Mucosa of stomach (tissue), 1 donor: Measurements from ENCODE around the gene ATP2A2.
"Not testable (repeated sequence)": the region's sequence is repeated elsewhere in the genome, so short reads cannot be mapped to it uniquely, and the experiment has no call there.

Experiments
- H3K27me3 ChIP-seq: one replicate; pipeline ENCODE4 v1.7.0; 2013; ENCODE audit warnings: mild to moderate bottlenecking, low read length; ENCODE audit not compliant: control insufficient read depth, insufficient read depth
- H3K36me3 ChIP-seq: one replicate; pipeline ENCODE4 v1.7.0; 2013; ENCODE audit warnings: low read length; ENCODE audit not compliant: control insufficient read depth, insufficient read depth
- H3K4me1 ChIP-seq: one replicate; pipeline ENCODE4 v1.7.0; 2013; ENCODE audit warnings: mild to moderate bottlenecking, low read length; ENCODE audit not compliant: control insufficient read depth, insufficient read depth
- H3K4me3 ChIP-seq: one replicate; pipeline ENCODE4 v1.7.0; 2013; ENCODE audit warnings: low read length
- H3K9ac ChIP-seq: one replicate; pipeline ENCODE4 v1.7.0; 2013; ENCODE audit warnings: mild to moderate bottlenecking, low read length, moderate library complexity
- H3K9me3 ChIP-seq: one replicate; pipeline ENCODE4 v1.7.0; 2013; ENCODE audit warnings: mild to moderate bottlenecking, low read length, moderate library complexity; ENCODE audit not compliant: control insufficient read depth
- donor health status: Pancreatic carcinoma.

Gene ATP2A2

DNA sequence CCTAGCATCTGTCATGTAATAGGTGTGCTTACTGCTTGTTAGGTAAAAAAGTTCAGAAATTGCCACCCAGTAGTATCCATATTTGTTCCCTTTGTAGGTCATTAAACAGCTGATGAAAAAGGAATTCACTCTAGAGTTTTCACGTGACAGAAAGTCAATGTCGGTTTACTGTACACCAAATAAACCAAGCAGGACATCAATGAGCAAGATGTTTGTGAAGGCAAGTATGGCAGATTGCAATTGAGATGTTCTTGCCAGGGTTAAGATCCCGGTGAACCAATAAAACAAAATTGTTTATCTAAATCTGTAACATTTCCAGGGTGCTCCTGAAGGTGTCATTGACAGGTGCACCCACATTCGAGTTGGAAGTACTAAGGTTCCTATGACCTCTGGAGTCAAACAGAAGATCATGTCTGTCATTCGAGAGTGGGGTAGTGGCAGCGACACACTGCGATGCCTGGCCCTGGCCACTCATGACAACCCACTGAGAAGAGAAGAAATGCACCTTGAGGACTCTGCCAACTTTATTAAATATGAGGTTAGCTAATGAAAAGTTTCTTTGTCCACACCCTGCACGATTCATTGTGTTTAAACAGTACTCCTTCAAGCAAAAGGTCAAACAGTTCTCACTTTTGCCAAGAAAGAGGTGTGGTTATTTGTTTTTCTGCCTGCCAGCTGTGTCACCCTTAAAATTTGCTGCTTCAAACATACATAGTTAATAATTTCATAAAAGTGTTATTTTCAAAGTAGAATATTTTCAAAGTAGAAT is 58.3 kb downstream of the ATP2A2 start:
- H3K36me3 ChIP-seq: peaks cover 24% of the 10 kb centered on the region
- no peaks in the 10 kb centered on the region for H3K27me3 ChIP-seq
- H3K9me3 ChIP-seq: no peaks in the 10 kb centered on the region
- H3K9ac ChIP-seq: peak overlapping the region; percentile 8
- peaks cover 43% of the 10 kb centered on the region for H3K4me1 ChIP-seq
- no peak overlapping the region for H3K4me3 ChIP-seq

DNA sequence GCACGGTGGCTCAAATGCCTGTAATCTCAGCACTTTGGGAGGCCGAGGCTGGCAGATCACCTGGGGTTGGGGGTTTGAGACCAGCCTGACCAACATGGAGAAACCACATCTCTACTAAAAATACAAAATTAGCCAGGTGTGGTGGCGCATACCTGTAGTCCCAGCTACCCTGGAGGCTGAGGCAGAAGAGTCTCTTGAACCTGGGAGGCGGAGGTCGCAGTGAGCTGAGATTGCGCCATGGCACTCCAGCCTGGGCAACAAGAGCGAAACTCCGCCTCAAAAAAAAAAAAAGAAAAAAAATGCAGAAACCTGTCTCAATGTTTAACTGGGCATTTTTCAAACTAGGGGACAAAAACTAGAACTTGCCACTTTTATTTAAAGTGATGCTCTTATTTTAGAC is 59.2 kb downstream of the ATP2A2 start:
- not testable (repeated sequence) for H3K27me3 ChIP-seq, H3K4me3 ChIP-seq, H3K9ac ChIP-seq, H3K9me3 ChIP-seq
- peaks cover 51% of the 10 kb centered on the region for H3K4me1 ChIP-seq
- peaks cover 20% of the 10 kb centered on the region for H3K36me3 ChIP-seq

DNA sequence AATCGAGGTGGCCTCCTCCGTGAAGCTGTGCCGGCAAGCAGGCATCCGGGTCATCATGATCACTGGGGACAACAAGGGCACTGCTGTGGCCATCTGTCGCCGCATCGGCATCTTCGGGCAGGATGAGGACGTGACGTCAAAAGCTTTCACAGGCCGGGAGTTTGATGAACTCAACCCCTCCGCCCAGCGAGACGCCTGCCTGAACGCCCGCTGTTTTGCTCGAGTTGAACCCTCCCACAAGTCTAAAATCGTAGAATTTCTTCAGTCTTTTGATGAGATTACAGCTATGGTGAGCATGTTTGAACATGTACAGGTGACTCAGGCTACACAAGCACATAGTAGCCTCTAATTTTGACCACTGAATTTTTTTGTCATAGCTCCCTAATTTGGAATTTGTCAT is 59.7 kb downstream of the ATP2A2 start:
- Histone ChIP-seq H3K4me1 (peaks cover 49% of the 10 kb centered on the region), H3K36me3 (peaks cover 20% of the 10 kb centered on the region), H3K4me3 (no peak overlapping the region), H3K9ac (no peak overlapping the region), H3K27me3 (no peaks in the 10 kb centered on the region), H3K9me3 (no peaks in the 10 kb centered on the region)

DNA sequence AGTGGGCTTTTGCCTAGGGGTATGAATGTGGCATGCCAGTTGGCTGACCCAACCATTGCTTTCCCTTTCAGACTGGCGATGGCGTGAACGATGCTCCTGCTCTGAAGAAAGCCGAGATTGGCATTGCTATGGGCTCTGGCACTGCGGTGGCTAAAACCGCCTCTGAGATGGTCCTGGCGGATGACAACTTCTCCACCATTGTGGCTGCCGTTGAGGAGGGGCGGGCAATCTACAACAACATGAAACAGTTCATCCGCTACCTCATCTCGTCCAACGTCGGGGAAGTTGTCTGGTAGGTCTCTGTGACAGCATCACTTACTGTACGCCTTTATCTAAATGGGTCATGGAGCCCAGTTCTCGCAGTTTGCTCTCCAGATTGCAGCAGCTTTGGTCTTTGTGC is 61.1 kb downstream of the ATP2A2 start:
- Histone ChIP-seq H3K9ac (no peak overlapping the region), H3K36me3 (peaks cover 15% of the 10 kb centered on the region), H3K4me1 (peaks cover 39% of the 10 kb centered on the region), H3K4me3 (no peak overlapping the region), H3K9me3 (no peaks in the 10 kb centered on the region), H3K27me3 (no peaks in the 10 kb centered on the region)

DNA sequence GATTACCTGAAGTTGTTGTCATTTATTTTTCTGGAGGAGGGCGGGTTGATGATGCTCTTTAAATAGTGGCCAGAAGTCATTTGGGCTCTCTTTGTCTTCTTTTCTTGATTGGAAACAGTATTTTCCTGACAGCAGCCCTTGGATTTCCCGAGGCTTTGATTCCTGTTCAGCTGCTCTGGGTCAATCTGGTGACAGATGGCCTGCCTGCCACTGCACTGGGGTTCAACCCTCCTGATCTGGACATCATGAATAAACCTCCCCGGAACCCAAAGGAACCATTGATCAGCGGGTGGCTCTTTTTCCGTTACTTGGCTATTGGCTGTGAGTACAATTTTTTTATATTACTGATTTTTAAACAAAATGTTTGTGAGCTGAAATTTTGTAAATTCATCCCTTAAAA is 62.1 kb downstream of the ATP2A2 start:
- Histone ChIP-seq H3K9me3 (no peaks in the 10 kb centered on the region), H3K27me3 (no peaks in the 10 kb centered on the region), H3K9ac (no peak overlapping the region), H3K4me1 (peaks cover 31% of the 10 kb centered on the region), H3K4me3 (no peak overlapping the region), H3K36me3 (peaks cover 25% of the 10 kb centered on the region)

DNA sequence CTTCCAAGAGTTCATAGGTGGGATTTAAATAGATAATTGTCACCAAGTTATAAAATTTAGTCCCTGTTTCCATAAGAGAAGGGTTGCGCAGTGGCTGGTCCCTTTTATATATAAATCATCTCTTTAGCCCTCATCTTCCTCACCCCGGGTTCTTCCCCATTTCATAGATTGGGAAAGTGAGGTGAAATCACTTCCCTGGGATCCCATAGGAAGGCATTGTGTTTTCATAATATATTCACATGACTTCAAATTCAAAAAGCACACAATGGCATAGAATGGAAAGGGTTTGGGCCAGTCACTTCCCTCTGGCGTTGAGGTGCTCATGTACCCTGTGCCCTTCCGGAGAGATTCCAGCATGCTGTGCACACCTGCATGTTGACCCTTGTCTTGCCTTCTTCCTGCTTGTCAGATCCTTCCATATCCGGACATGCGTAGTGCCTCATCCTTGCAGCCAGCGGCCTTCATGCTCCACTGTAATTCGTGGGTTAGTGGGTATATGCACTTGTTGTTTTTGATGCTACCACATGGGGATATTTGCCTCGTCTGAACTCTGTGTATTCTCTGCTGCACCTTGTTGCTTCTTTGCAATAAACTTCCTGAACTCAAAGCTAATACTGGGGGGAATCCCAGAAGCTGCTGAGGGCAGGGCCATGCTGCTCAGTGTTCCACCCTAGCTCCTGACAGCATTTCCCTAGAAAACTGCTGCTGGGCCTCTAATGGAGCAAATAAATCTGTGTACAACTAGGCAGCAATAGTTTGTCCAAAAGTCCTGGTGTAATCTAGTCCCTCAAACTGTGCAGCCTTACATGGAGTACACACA is 62.9 kb downstream of the ATP2A2 start:
- Histone ChIP-seq H3K36me3 (peaks cover 32% of the 10 kb centered on the region), H3K27me3 (no peaks in the 10 kb centered on the region)

DNA sequence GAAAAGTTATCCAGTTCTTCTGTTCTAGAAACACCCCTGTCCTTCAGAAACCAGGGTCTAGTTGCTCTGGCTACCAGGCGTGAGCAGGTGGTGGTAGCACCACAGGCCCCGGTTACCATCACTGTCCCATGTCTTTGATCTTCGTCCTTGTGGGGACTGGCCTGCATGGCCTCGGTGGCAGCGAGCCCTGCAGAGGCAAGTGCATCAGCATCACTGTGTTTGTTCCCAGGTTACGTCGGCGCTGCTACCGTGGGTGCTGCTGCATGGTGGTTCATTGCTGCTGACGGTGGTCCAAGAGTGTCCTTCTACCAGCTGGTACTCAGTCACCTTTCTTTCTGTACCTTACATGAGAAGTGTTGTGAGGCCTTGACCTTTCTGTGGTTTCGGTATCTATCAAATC is 63.6 kb downstream of the ATP2A2 start:
- Histone ChIP-seq H3K27me3 (no peaks in the 10 kb centered on the region), H3K9me3 (no peaks in the 10 kb centered on the region), H3K4me3 (no peak overlapping the region), H3K9ac (no peak overlapping the region), H3K4me1 (peaks cover 16% of the 10 kb centered on the region), H3K36me3 (peaks cover 32% of the 10 kb centered on the region)

More for the DNA sequence above, 62.9 kb downstream of the ATP2A2 start:
- Histone ChIP-seq H3K4me3 (no peak overlapping the region), H3K9me3 (no peaks in the 10 kb centered on the region), H3K4me1 (peaks cover 23% of the 10 kb centered on the region), H3K9ac (no peak overlapping the region)

DNA sequence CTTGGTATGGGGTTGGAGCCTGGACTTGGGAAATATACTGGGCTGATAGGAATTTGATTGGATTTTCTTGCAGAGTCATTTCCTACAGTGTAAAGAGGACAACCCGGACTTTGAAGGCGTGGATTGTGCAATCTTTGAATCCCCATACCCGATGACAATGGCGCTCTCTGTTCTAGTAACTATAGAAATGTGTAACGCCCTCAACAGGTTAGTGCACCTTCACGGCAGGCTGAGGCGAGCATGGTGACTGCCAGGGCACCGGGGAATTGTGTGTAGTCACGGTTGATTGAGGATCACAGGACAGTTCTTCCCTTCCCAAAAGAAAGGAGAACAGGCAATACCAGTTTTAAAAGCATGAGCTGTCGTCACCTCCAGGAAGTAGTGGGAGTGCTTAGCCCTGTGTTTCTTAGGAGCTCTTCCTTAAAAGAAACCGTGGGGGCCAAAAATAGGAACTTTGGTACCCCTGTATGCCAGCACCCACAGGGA is 64.2 kb downstream of the ATP2A2 start:
- Histone ChIP-seq H3K4me1 (peaks cover 16% of the 10 kb centered on the region), H3K36me3 (peaks cover 32% of the 10 kb centered on the region), H3K4me3 (no peak overlapping the region), H3K9ac (no peak overlapping the region), H3K9me3 (no peaks in the 10 kb centered on the region), H3K27me3 (no peaks in the 10 kb centered on the region)

DNA sequence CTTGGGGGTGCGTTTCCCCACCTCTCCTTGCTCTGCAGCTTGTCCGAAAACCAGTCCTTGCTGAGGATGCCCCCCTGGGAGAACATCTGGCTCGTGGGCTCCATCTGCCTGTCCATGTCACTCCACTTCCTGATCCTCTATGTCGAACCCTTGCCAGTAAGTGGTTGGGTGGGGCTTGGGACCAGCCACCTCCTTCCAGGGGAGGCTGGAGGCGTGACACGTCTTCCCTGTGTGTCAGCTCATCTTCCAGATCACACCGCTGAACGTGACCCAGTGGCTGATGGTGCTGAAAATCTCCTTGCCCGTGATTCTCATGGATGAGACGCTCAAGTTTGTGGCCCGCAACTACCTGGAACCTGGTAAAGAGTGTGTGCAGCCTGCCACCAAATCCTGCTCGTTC is 64.9 kb downstream of the ATP2A2 start:
- Histone ChIP-seq H3K4me1 (peaks cover 9% of the 10 kb centered on the region), H3K9me3 (no peaks in the 10 kb centered on the region), H3K27me3 (no peaks in the 10 kb centered on the region), H3K9ac (no peak overlapping the region), H3K36me3 (peaks cover 32% of the 10 kb centered on the region), H3K4me3 (no peak overlapping the region)

DNA sequence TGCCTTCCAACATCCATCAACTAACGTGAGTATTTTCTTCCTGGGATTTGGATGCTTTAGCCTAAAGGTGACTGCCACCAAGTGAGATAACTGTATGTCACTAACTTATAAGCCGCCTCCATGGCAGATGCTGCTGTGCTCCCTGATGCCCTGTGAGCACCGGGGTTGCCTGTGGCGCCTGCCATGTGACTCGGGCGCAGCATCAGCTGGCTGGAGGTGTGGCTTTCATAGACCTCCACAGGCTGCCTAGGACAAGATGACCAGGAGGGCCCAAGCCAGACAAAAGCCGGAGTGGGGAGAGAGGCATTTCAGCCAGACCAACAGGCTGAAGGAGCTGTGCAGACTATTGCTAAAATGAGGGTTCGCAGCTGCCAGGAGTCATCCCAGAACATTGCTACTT is 66.7 kb downstream of the ATP2A2 start:
- peaks cover 32% of the 10 kb centered on the region for H3K36me3 ChIP-seq
- H3K27me3 ChIP-seq: no peaks in the 10 kb centered on the region
- no peak overlapping the region for H3K4me3 ChIP-seq
- H3K9ac ChIP-seq: no peak overlapping the region
- H3K4me1 ChIP-seq: peaks cover 8% of the 10 kb centered on the region
- no peaks in the 10 kb centered on the region for H3K9me3 ChIP-seq

DNA sequence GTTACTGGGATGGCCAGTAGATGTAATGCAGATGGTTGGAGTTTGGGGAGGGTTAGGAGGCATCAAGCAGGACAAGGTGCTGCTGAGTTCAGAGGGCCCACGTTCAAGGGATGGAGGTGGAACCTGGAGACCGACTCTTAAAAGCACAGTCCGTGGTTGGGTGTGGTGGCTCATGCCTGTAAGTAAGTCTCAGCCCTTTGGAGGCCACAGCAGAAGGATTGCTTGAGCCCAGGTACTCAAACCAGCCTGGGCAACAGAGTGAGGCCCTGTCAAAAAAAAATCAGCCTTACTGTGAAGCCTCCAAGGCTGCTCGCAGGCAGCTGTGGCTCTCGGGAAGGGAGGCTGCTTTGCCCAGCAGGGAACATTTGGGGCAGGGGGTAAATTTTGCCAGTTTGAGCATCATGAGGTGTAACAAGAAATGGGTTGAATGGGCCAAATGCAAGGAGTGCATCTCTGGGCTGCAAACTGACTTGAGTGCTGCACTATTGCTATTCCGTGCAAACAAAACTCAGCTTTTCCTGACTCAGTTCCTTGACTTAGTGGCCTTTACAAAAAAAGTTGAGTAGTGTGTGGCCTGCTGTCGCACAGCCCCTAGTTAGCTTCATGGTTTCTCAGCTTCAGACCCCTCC is 67.5 kb downstream of the ATP2A2 start:
- no peaks in the 10 kb centered on the region for H3K9me3 ChIP-seq
- no peak overlapping the region for H3K9ac ChIP-seq
- peaks cover 32% of the 10 kb centered on the region for H3K36me3 ChIP-seq
- no peaks in the 10 kb centered on the region for H3K27me3 ChIP-seq
- no peak overlapping the region for H3K4me3 ChIP-seq
- H3K4me1 ChIP-seq: peaks cover 13% of the 10 kb centered on the region

DNA sequence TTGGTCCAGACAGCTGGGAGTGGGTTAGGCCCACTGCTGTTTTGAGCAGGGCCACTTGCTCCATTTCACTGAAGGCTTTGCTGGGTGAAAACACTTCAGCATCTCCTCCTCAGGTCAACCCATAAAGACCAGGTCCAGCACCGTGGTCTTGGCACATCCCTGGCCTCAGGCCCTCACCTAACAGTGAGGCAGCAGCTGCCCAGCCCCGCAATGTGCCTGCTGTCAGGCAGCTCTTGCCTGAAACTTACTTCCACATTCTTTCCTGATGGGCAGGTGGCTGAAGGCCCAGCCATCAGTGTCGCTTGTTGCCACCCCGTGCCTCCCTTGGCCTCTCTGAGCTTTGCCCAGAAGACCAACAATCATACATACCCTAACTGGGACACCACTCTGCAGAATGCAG is 68.0 kb downstream of the ATP2A2 start:
- Histone ChIP-seq H3K4me1 (peaks cover 13% of the 10 kb centered on the region), H3K36me3 (peaks cover 28% of the 10 kb centered on the region), H3K9ac (no peak overlapping the region), H3K4me3 (no peak overlapping the region), H3K27me3 (no peaks in the 10 kb centered on the region), H3K9me3 (no peaks in the 10 kb centered on the region)
